WERI-Rb-1 (cell line): Measurements from ENCODE around the gene HS1BP3.

Experiments used
- DNase-seq: peaks from one replicate; pipeline ENCODE4 v3.0.0-alpha.2; 2020
- H3K27ac ChIP-seq: fragments of 250-450 bp; sonication (Bioruptor Pico); 2 replicates; pipeline ENCODE4 v1.5.1; 2020; ENCODE audit warnings: mild to moderate bottlenecking, moderate library complexity
- H3K27me3 ChIP-seq: fragments of 250-450 bp; sonication (Bioruptor Pico); 2 replicates; pipeline ENCODE4 v1.5.1; 2021; ENCODE audit warnings: mild to moderate bottlenecking, low read depth, moderate library complexity; ENCODE audit not compliant: insufficient read depth, severe bottlenecking
- H3K36me3 ChIP-seq: fragments of 250-450 bp; sonication (Bioruptor Pico); 2 replicates; pipeline ENCODE4 v1.5.1; 2020; ENCODE audit warnings: mild to moderate bottlenecking, moderate library complexity
- H3K4me3 ChIP-seq: 2 replicates; pipeline ENCODE4 v1.5.1; 2011; ENCODE audit warnings: low read depth, mild to moderate bottlenecking, control low read depth, low read length
- H3K9me3 ChIP-seq: fragments of 250-450 bp; sonication (Bioruptor Pico); 2 replicates; pipeline ENCODE4 v1.5.1; 2021; ENCODE audit warnings: mild to moderate bottlenecking, moderate library complexity; ENCODE audit not compliant: severe bottlenecking
- CTCF ChIP-seq: IDR thresholded peaks from 2 replicates; pipeline ENCODE4 v1.5.1; 2011; ENCODE audit warnings: low read depth, mild to moderate bottlenecking, control low read depth, inconsistent platforms, low read length

HS1BP3 gene

GRCh38 chr2:20650877-20651730, at the start of gene HS1BP3:
Gene HS1BP3 (minus strand): TSS chr2:20651098. CDS start chr2:20651063, 35 bp downstream.
- peak; percentile 92 for TF ChIP-seq CTCF
- H3K9me3 ChIP-seq: no peaks in the 10 kb centered on the region
- peak within 1 kb of the TSS; percentile 77 for H3K4me3 ChIP-seq
- peaks cover 11% of the 10 kb centered on the region for H3K27me3 ChIP-seq
- H3K27ac ChIP-seq: peak within 1 kb of the TSS; percentile 67
- H3K36me3 ChIP-seq: no peaks in the 10 kb centered on the region
- peak; percentile 83 for DNase-seq

- TF ChIP-seq CTCF: no peak
- DNase-seq: no peak
- no peak overlapping the region for H3K27ac ChIP-seq
- no peaks in the 10 kb centered on the region for H3K27me3 ChIP-seq
- H3K4me3 ChIP-seq: no peak overlapping the region
- H3K9me3 ChIP-seq: no peaks in the 10 kb centered on the region
- no peaks in the 10 kb centered on the region; the same call in 1 of the 2 replicates for H3K36me3 ChIP-seq
Observed at GRCh38 chr2:20698916-20699613, 48.2 kb upstream of the HS1BP3 start.

- Histone ChIP-seq H3K4me3 (no peak overlapping the region), H3K27ac (no peak overlapping the region), H3K27me3 (no peaks in the 10 kb centered on the region), H3K9me3 (no peaks in the 10 kb centered on the region), H3K36me3 (peaks cover 4% of the 10 kb centered on the region; the same call in 1 of the 2 replicates)
- no peak for DNase-seq
- no peak for TF ChIP-seq CTCF
Observed at GRCh38 chr2:20697322-20697934, 46.5 kb upstream of the HS1BP3 start.

- no peak overlapping the region for H3K27ac ChIP-seq
- no peak for TF ChIP-seq CTCF
- H3K9me3 ChIP-seq: no peaks in the 10 kb centered on the region
- no peak for DNase-seq
- H3K4me3 ChIP-seq: no peak overlapping the region
- H3K36me3 ChIP-seq: peaks cover 4% of the 10 kb centered on the region; the same call in 1 of the 2 replicates
- H3K27me3 ChIP-seq: no peaks in the 10 kb centered on the region
Observed at GRCh38 chr2:20696366-20696765, 45.5 kb upstream of the HS1BP3 start.

GRCh38 chr2:20693317-20693716, 42.4 kb upstream of the HS1BP3 start:
- DNase-seq: no peak
- peaks cover 2% of the 10 kb centered on the region for H3K9me3 ChIP-seq

More at GRCh38 chr2:20693317-20693716, 42.4 kb upstream of the HS1BP3 start:
- Histone ChIP-seq H3K27ac (no peak overlapping the region), H3K27me3 (no peaks in the 10 kb centered on the region), H3K36me3 (peaks cover 4% of the 10 kb centered on the region; the same call in 1 of the 2 replicates), H3K4me3 (no peak overlapping the region)
- no peak for TF ChIP-seq CTCF
